Cardiac muscle cell (in vitro differentiated cells and primary cell): ENCODE data around the gene SNX9. TPM values are rescaled to one million over a fixed set of nuclear protein-coding genes. Genes with fewer than 3 reads are reported as not detected.

Experiments used
- DNase-seq, 2 donors: peaks; one replicate each; pipeline versions ENCODE4 v3.0.0 to v3.0.0-alpha.2; 2010 to 2017; ENCODE audit warnings: low read depth in 1 of 2, low spot score in 1 of 2
- H3K27ac ChIP-seq: fragments of 200-600 bp; sonication (generic); 2 replicates; pipeline ENCODE4 v1.5.1; 2016
- H3K27me3 ChIP-seq: fragments of 200-600 bp; sonication (generic); 2 replicates; pipeline ENCODE4 v1.6.0; 2016; ENCODE audit warnings: control low read depth
- H3K36me3 ChIP-seq: fragments of 200-600 bp; sonication (generic); 2 replicates; pipeline ENCODE4 v1.5.1; 2016; ENCODE audit warnings: control low read depth
- H3K4me1 ChIP-seq: fragments of 200-600 bp; sonication (generic); 2 replicates; pipeline ENCODE4 v1.8.1; 2017; ENCODE audit warnings: low read depth, mild to moderate bottlenecking, mixed run types
- H3K4me3 ChIP-seq: fragments of 200-600 bp; sonication (generic); 2 replicates; pipeline ENCODE4 v1.5.1; 2016; ENCODE audit warnings: mild to moderate bottlenecking
- H3K9me3 ChIP-seq: fragments of 200-600 bp; sonication (generic); 2 replicates; pipeline ENCODE4 v1.5.1; 2017; ENCODE audit warnings: low read depth, mild to moderate bottlenecking, control low read depth
- polyA plus RNA-seq: library from polyadenylated mRNA; unstranded; fragments of >200 nt; fragmentation: Nextera tagmentation; extraction: Ambion mirVana; gene quantifications from 2 replicates; pipeline ENCODE4 v1.2.1, GENCODE V29; 2016
- total RNA-seq: library from RNA; depleted of rRNA; stranded (reverse); fragments of >200 nt; gene quantifications from 2 replicates; pipeline ENCODE4 v1.2.3, GENCODE V29; 2016
- TF ChIP-seq, protein P1 (sequence below): IDR thresholded peaks from 2 replicates; pipeline ENCODE4 v1.5.1; 2012; ENCODE audit warnings: low read depth, mild to moderate bottlenecking, low read length

SNX9 gene
- total and polyA plus RNA-seq, 2 experiments from 2014 or later = 23.9 to 27.0 TPM

DNA sequence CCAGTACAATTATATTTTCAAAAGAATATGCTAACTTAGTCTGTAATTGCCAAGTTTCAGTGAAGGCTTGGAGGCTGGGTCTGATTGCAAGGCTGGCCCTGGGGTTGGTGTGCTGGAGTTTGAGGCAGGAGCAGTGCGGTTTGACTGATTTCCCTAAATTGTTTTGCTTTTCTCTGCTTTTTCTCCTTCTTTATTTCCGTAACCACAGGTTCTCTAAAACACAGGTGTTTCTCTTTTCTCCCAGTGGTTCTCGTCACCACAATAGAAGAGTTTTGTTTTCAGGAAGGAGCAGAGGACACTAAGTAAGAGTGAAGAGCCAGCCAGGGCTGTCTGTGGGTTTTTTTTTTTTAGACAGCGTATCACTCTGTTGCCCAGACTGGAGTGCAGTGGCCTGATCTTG is 8.2 kb upstream of the SNX9 start:
- H3K4me1 ChIP-seq = no peaks in the 10 kb centered on the region
- no peak for DNase-seq
- TF ChIP-seq, protein P1, sequence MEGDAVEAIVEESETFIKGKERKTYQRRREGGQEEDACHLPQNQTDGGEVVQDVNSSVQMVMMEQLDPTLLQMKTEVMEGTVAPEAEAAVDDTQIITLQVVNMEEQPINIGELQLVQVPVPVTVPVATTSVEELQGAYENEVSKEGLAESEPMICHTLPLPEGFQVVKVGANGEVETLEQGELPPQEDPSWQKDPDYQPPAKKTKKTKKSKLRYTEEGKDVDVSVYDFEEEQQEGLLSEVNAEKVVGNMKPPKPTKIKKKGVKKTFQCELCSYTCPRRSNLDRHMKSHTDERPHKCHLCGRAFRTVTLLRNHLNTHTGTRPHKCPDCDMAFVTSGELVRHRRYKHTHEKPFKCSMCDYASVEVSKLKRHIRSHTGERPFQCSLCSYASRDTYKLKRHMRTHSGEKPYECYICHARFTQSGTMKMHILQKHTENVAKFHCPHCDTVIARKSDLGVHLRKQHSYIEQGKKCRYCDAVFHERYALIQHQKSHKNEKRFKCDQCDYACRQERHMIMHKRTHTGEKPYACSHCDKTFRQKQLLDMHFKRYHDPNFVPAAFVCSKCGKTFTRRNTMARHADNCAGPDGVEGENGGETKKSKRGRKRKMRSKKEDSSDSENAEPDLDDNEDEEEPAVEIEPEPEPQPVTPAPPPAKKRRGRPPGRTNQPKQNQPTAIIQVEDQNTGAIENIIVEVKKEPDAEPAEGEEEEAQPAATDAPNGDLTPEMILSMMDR = no peak
- no peak overlapping the region for H3K27ac ChIP-seq
- no peaks in the 10 kb centered on the region for H3K9me3 ChIP-seq
- H3K4me3 ChIP-seq = no peak overlapping the region
- no peaks in the 10 kb centered on the region for H3K36me3 ChIP-seq
- H3K27me3 ChIP-seq = no peaks in the 10 kb centered on the region

DNA sequence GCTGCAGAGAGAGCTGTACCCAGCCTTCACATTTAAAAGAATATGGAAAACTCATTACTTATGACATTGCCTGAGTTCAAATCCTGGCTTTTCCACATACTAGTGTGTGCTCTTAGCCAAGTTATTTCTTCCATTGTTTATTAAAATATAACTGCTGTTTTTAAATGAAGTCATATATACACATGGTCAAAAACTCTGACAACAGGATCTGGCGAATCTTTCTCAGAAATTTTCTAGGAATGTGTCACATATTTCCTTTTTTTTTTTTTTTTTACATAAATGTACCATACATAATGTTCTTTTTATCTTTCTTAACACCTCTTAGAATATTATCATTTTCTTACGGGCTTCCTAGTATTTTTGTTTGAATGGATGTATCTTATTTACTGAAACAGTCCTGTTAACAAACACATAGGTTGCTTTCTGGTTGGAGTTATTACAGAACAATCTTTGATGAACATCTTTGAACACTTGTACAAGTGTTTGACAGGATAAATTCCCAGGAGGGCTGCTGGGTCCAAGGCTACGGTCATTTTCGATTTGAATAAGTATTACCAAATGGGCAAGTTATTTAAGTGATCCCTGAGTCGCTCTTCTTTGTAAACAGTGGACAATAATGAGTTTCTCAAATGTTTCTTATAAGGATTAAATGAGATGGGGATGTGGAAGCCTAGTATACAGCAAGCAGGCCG is 1.6 kb upstream of the SNX9 start:
- H3K4me3 ChIP-seq = no peak overlapping the region

DNA sequence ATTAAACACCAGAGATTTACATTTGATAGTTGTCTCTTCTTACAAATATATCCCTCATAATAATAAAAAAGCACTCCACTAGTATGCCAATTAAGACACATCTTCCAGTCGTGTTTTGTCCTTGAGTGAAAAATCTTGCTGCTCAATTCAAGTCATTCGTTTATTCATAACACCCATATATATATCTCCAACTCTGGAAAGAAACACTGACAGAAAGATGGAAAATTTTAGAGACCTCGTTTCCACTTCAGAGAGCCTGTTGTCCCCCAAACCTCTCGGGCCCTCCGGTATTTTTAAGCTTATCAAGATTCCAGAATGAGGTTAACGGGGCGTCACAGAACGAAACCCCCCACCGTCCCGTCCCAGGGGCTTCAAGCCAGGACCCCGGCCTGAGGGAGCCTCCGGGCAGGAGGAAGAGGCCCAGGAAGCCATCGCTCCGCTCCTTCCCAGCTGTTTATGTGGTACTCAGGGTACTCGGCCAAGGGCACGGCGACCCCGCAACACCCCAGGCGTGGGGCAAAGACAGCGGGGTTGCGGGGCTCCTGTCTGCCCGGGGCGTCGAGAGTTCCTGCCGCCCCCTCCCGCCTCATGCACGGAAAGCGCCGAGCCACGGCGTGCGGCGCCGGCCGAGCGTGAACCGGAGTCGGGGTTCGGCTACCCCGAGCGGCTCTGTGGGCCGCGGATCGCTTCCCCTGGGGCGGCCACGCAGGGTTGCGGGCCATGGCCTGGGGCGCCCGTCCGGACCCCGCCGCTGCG is 623 bp upstream of the SNX9 start:
- peak; percentile 20 to 44 for DNase-seq
- H3K4me1 ChIP-seq = no peaks in the 10 kb centered on the region
- no peaks in the 10 kb centered on the region for H3K36me3 ChIP-seq
- H3K27ac ChIP-seq = peak overlapping the region; percentile 97
- no peaks in the 10 kb centered on the region for H3K9me3 ChIP-seq
- TF ChIP-seq, protein P1 = no peak
- peak overlapping the region; percentile 67 for H3K4me3 ChIP-seq
- H3K27me3 ChIP-seq = no peaks in the 10 kb centered on the region

More for the DNA sequence above, 1.6 kb upstream of the SNX9 start:
- TF ChIP-seq, protein P1 = no peak
- no peaks in the 10 kb centered on the region for H3K27me3 ChIP-seq
- no peak for DNase-seq
- no peak overlapping the region for H3K27ac ChIP-seq
- no peaks in the 10 kb centered on the region for H3K9me3 ChIP-seq
- no peaks in the 10 kb centered on the region for H3K4me1 ChIP-seq
- no peaks in the 10 kb centered on the region for H3K36me3 ChIP-seq

DNA sequence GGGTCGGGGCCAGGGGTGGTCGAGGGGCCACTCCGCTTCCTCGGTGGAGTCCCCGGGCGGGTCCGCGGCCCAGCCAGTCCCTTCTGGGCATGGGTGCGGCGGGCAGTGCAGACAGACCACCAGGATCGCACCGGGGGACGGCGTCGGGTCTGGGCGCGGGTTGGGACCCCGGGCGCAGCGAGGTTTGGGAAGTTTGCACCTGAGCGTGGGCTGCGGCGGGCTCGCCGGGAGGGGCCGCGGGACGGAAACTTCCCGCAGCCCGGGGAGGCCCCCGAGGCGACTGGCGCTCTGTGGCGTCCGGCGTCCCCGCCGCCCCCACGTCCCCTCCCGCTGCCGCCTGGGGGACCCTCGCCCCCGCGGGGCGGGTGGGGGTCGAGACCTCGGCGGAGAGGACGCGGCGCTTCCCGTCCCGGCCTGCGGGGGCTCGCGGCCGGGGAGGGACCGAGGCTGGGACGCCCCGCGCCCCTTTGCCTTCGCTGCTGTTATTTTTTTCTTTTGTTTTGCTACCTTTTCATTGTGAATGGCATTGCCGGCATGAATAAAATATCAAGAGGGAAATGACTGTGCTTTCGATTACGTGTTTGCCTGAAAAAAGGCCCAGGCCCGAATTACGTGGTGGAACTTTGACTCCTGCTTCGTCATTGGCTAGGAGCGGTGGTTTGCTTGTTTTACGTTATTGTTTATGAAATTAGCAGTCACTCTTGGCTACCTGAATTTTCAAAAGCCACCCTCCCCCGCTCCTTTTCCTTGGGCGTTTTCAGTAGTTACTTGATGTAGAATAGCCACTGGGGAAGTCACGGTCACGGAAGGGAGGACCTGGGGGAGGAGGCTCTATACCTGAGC is 703 bp downstream of the SNX9 start:
- TF ChIP-seq, protein P1 = no peak
- DNase-seq = peak; percentile 45 to 72
- H3K9me3 ChIP-seq = no peaks in the 10 kb centered on the region

DNA sequence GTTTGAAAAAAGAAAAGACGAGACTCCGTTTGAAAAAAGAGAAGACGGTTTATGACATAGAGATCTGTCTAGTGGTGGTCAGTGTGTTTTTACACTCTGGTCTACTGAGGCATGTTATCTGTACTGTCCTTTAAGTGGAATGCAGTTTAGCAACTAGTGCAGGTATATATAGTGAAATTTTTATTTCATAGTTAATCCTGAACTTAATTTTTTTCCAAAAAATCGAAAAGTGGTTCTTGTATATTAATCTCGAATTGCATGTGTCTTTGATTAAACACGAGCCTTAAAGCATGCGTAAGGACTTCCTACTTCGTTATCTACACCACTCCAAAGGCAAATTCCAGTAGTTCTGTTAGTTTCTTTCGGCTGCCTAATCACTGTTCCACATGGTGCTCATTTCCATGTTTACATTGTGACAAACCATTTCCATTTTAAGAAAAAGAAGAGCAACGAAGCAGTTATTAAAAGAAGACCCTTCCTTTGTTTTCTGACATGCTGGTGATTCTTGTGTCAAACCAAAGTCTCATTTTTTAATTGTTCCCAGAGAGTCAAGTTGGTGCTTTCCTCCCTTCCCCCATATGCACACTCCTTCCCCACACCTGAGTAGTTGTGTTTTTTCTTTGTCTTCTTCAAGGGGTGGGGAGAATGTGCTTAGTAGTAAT is 2.3 kb downstream of the SNX9 start:
- TF ChIP-seq, protein P1 = no peak
- no peaks in the 10 kb centered on the region for H3K27me3 ChIP-seq
- H3K36me3 ChIP-seq = no peaks in the 10 kb centered on the region
- H3K27ac ChIP-seq = no peak overlapping the region
- H3K9me3 ChIP-seq = no peaks in the 10 kb centered on the region
- peak in 1 of 2 donors; percentile 67 for DNase-seq
- no peak overlapping the region for H3K4me3 ChIP-seq
- no peaks in the 10 kb centered on the region for H3K4me1 ChIP-seq

More for the DNA sequence above, 703 bp downstream of the SNX9 start:
- H3K4me3 ChIP-seq = peak overlapping the region; percentile 67
- no peaks in the 10 kb centered on the region for H3K36me3 ChIP-seq
- no peaks in the 10 kb centered on the region for H3K4me1 ChIP-seq
- H3K27me3 ChIP-seq = no peaks in the 10 kb centered on the region
- H3K27ac ChIP-seq = peak overlapping the region; percentile 97
